Heart left ventricle (tissue), 13 donors: Measurements from ENCODE around the gene DHFR.

Experiments
- CTCF ChIP-seq, 12 donors: fragments of 200-600 bp; sonication (generic) in 4 of 12; IDR thresholded peaks; one replicate each; pipeline versions ENCODE4 v1.5.0 to v1.8.0; 2018 to 2022; ENCODE audit warnings: antibody characterized with exemption in 12 of 12, mild to moderate bottlenecking in 5 of 12
- POLR2A ChIP-seq, 2 donors: fragments of 450-650 bp; IDR thresholded peaks; one replicate each; pipeline ENCODE4 v1.6.1; 2017; ENCODE audit warnings: antibody characterized with exemption in 2 of 2, mild to moderate bottlenecking in 2 of 2, moderate library complexity in 2 of 2
- donor health status: ischemic (EF 13 %, LVEDD 7.1; RV severe dilation, severe dysfunction).
- donor health status: DM: no; HTN: yes; CAD: no.
- donor health status: DM: no; HTN: no; CAD: no.
- donor health status: ischemic (EF 25% LVEDD 6.9; RV normal size, moderate dysfunction).
- donor health status: ischemic (EF 25% LVEDD 5.7; RV mildly dilated, moderate dysfunction).
- donor health status: ischemic (EF 35%, LVEDD 5.7; RV mildly dilated, moderate dysfunction).
- donor health status: nonischemic (EF 11% LVEDD 7.7; RV severe dilation, severe dysfunction).
- donor health status: DM: yes; HTN: yes; CAD: no.
- donor health status: PGD.
- donor health status: ischemic (EF 29% LVEDD 5.4; RV normal size, mild dysfunction).
- donor health status: nonischemic (EF 23%, LVEDD 6.1; RV moderate dilation, normal function).

DNA sequence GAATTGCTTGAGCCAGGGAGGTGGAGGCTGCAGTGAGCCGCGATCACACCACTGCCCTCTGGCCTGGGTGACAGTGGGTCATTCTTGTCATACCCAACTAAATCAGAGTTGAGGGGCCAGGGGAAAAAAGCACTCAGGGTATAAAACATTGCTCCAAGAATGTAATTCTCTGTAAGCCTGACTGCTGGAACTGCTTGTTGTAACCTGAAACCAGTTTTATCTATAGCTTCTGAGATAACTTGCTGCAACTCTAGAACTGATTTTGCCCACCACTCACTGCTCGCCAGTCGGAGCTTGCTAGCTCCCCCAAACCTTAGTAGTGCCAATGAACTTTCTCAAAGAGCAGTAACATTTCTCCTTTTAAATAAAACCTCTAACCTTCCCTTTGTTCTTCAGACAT lies 9.9 kb downstream of the DHFR start:
- TF ChIP-seq CTCF (IDR thresholded peaks at IDR 0.05) (no peak), POLR2A (IDR thresholded peaks at IDR 0.05) (no peak)
